ENCODE measurements around the gene GMPPA. TPM values are rescaled to one million over a fixed set of nuclear protein-coding genes. Genes with fewer than 3 reads are reported as not detected.

Gene GMPPA
- total RNA-seq, 1 experiment from 2014 or later: 47.0 TPM

- Histone ChIP-seq H3K4me3 (no peak overlapping the region), H3K9me3 (replicated peaks) (no peaks in the 10 kb centered on the region), H3K4me1 (replicated peaks) (peaks cover 14% of the 10 kb centered on the region), H3K27me3 (replicated peaks) (peaks cover 25% of the 10 kb centered on the region), H3K27ac (no peak overlapping the region), H3K36me3 (no peaks in the 10 kb centered on the region)
- DNase-seq (ENCODE audit: low read depth in 1 of 2, low spot score in 2 of 2): peak in 1 of 2 experiments; percentile 37
Measured at GRCh38 chr2:219521066-219521880, 22.6 kb downstream of the GMPPA start.

GRCh38 chr2:219522111-219523030, 23.7 kb downstream of the GMPPA start:
- Histone ChIP-seq H3K27ac (no peak overlapping the region), H3K9me3 (replicated peaks) (no peaks in the 10 kb centered on the region), H3K4me3 (no peak overlapping the region), H3K4me1 (replicated peaks) (peaks cover 14% of the 10 kb centered on the region), H3K36me3 (no peaks in the 10 kb centered on the region), H3K27me3 (replicated peaks) (peaks cover 31% of the 10 kb centered on the region)
- no peak for DNase-seq (ENCODE audit: low read depth in 1 of 2, low spot score in 2 of 2)

GRCh38 chr2:219523031-219523671, 24.5 kb downstream of the GMPPA start:
- Histone ChIP-seq H3K27me3 (replicated peaks) (peaks cover 33% of the 10 kb centered on the region), H3K4me1 (replicated peaks) (peaks cover 14% of the 10 kb centered on the region), H3K4me3 (no peak overlapping the region), H3K36me3 (no peaks in the 10 kb centered on the region), H3K9me3 (replicated peaks) (no peaks in the 10 kb centered on the region), H3K27ac (no peak overlapping the region)
- no peak for DNase-seq (ENCODE audit: low read depth in 1 of 2, low spot score in 2 of 2)

- no peaks in the 10 kb centered on the region for H3K9me3 ChIP-seq (replicated peaks)
- peaks cover 44% of the 10 kb centered on the region for H3K27me3 ChIP-seq (replicated peaks)
- peaks cover 15% of the 10 kb centered on the region for H3K4me1 ChIP-seq (replicated peaks)
- H3K36me3 ChIP-seq: no peaks in the 10 kb centered on the region
- H3K27ac ChIP-seq: no peak overlapping the region
- no peak overlapping the region for H3K4me3 ChIP-seq
- no peak for DNase-seq (ENCODE audit: low read depth in 1 of 2, low spot score in 2 of 2)
Measured at GRCh38 chr2:219524817-219525216, 26.1 kb downstream of the GMPPA start.

GRCh38 chr2:219525533-219526232, 27.0 kb downstream of the GMPPA start:
- no peak for DNase-seq (ENCODE audit: low read depth in 1 of 2, low spot score in 2 of 2)
- Histone ChIP-seq H3K9me3 (replicated peaks) (no peaks in the 10 kb centered on the region), H3K27ac (no peak overlapping the region), H3K27me3 (replicated peaks) (peaks cover 47% of the 10 kb centered on the region), H3K4me3 (no peak overlapping the region), H3K36me3 (no peaks in the 10 kb centered on the region), H3K4me1 (replicated peaks) (peaks cover 18% of the 10 kb centered on the region)

- Histone ChIP-seq H3K27me3 (replicated peaks) (peaks cover 48% of the 10 kb centered on the region), H3K9me3 (replicated peaks) (no peaks in the 10 kb centered on the region), H3K36me3 (no peaks in the 10 kb centered on the region), H3K4me3 (no peak overlapping the region), H3K4me1 (replicated peaks) (peaks cover 15% of the 10 kb centered on the region), H3K27ac (no peak overlapping the region)
- DNase-seq (ENCODE audit: low read depth in 1 of 2, low spot score in 2 of 2): no peak
Measured at GRCh38 chr2:219526320-219527075, 27.8 kb downstream of the GMPPA start.

- H3K27ac ChIP-seq: no peak overlapping the region
Measured at GRCh38 chr2:219527076-219527394, 28.3 kb downstream of the GMPPA start.

GRCh38 chr2:219527472-219527871, 28.8 kb downstream of the GMPPA start:
- H3K27me3 ChIP-seq (replicated peaks): peaks cover 54% of the 10 kb centered on the region
- DNase-seq (ENCODE audit: low read depth in 1 of 2, low spot score in 2 of 2): no peak
- H3K4me1 ChIP-seq (replicated peaks): peaks cover 7% of the 10 kb centered on the region
- H3K27ac ChIP-seq: no peak overlapping the region
- no peaks in the 10 kb centered on the region for H3K9me3 ChIP-seq (replicated peaks)
- no peaks in the 10 kb centered on the region for H3K36me3 ChIP-seq
- H3K4me3 ChIP-seq: no peak overlapping the region

More at GRCh38 chr2:219527076-219527394, 28.3 kb downstream of the GMPPA start:
- Histone ChIP-seq H3K4me3 (no peak overlapping the region), H3K36me3 (no peaks in the 10 kb centered on the region), H3K4me1 (replicated peaks) (peaks cover 10% of the 10 kb centered on the region), H3K27me3 (replicated peaks) (peaks cover 51% of the 10 kb centered on the region), H3K9me3 (replicated peaks) (no peaks in the 10 kb centered on the region)
- no peak for DNase-seq (ENCODE audit: low read depth in 1 of 2, low spot score in 2 of 2)

GRCh38 chr2:219530048-219530963, 31.6 kb downstream of the GMPPA start:
- Histone ChIP-seq H3K4me1 (replicated peaks) (peaks cover 4% of the 10 kb centered on the region; the same call in 1 of the 2 replicates), H3K4me3 (no peak overlapping the region), H3K36me3 (no peaks in the 10 kb centered on the region), H3K27me3 (replicated peaks) (peaks cover 46% of the 10 kb centered on the region), H3K9me3 (replicated peaks) (no peaks in the 10 kb centered on the region), H3K27ac (no peak overlapping the region)
- DNase-seq (ENCODE audit: low read depth in 1 of 2, low spot score in 2 of 2): peak; percentile 75 to 88

GRCh38 chr2:219531639-219532377, 33.1 kb downstream of the GMPPA start:
- Histone ChIP-seq H3K27me3 (replicated peaks) (peaks cover 39% of the 10 kb centered on the region), H3K9me3 (replicated peaks) (no peaks in the 10 kb centered on the region), H3K36me3 (no peaks in the 10 kb centered on the region), H3K4me1 (replicated peaks) (peaks cover 4% of the 10 kb centered on the region; the same call in 1 of the 2 replicates), H3K27ac (no peak overlapping the region), H3K4me3 (no peak overlapping the region)
- DNase-seq (ENCODE audit: low read depth in 1 of 2, low spot score in 2 of 2): no peak

GRCh38 chr2:219532378-219532649, 33.6 kb downstream of the GMPPA start:
- Histone ChIP-seq H3K9me3 (replicated peaks) (no peaks in the 10 kb centered on the region), H3K27ac (no peak overlapping the region), H3K4me1 (replicated peaks) (peaks cover 4% of the 10 kb centered on the region; the same call in 1 of the 2 replicates), H3K36me3 (no peaks in the 10 kb centered on the region), H3K27me3 (replicated peaks) (peaks cover 35% of the 10 kb centered on the region), H3K4me3 (no peak overlapping the region)
- no peak for DNase-seq (ENCODE audit: low read depth in 1 of 2, low spot score in 2 of 2)
